GM10266 (cell line): ENCODE measurements around the gene SND1.

Source experiments
- DNase-seq: peaks from one replicate; pipeline ENCODE4 v3.0.0; 2012; ENCODE audit errors: extremely low spot score
- TF ChIP-seq, protein P1 (sequence below): IDR thresholded peaks from 2 replicates; pipeline ENCODE4 v1.5.1; 2012; ENCODE audit warnings: mild to moderate bottlenecking, low read depth; ENCODE audit not compliant: control insufficient read depth, insufficient read depth; ENCODE audit errors: missing control alignments

Gene SND1

GRCh38 chr7:128137181-128137580, 485.2 kb downstream of the SND1 start:
- DNase-seq, result no peak
- TF ChIP-seq, protein P1, sequence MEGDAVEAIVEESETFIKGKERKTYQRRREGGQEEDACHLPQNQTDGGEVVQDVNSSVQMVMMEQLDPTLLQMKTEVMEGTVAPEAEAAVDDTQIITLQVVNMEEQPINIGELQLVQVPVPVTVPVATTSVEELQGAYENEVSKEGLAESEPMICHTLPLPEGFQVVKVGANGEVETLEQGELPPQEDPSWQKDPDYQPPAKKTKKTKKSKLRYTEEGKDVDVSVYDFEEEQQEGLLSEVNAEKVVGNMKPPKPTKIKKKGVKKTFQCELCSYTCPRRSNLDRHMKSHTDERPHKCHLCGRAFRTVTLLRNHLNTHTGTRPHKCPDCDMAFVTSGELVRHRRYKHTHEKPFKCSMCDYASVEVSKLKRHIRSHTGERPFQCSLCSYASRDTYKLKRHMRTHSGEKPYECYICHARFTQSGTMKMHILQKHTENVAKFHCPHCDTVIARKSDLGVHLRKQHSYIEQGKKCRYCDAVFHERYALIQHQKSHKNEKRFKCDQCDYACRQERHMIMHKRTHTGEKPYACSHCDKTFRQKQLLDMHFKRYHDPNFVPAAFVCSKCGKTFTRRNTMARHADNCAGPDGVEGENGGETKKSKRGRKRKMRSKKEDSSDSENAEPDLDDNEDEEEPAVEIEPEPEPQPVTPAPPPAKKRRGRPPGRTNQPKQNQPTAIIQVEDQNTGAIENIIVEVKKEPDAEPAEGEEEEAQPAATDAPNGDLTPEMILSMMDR, result no peak

DNA sequence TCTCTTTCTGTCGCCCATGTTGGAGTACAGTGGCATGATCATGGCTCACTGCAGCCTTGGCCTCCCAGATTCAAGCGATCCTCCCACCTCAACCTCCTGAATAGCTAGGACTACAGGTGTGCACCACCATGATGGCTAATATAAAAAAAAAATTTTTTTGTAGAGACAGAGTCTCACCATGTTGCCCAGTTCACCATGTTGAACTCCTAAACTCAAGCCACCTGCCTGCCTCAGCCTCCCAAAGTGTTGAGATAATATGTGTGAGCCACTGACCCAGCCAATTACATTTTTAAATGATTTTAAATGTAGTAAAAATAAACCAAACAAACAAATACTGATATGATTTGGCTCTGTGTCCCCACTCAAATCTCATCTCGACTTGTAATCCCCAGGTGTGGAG, 487.4 kb downstream of the SND1 start:
- no peak for DNase-seq
- TF ChIP-seq, protein P1, result no peak

- DNase-seq, result no peak
- TF ChIP-seq, protein P1, result no peak
Observed at GRCh38 chr7:128141683-128142195, 489.7 kb downstream of the SND1 start.
